Neural progenitor cell (in vitro differentiated cells): ENCODE measurements around the gene POTEE. TPM values are rescaled to one million over a fixed set of nuclear protein-coding genes. Genes with fewer than 3 reads are reported as not detected.
"Not testable (repeated sequence)": the region's sequence is repeated elsewhere in the genome, so short reads cannot be mapped to it uniquely, and the experiment has no call there.

Source experiments
- DNase-seq: peaks from one replicate; pipeline ENCODE4 v3.0.0-alpha.2; 2016; ENCODE audit warnings: low spot score
- H2AFZ ChIP-seq: fragments of 200-600 bp; sonication (generic); replicated peaks from 2 replicates; pipeline ENCODE4 v1.6.1; 2016; ENCODE audit warnings: antibody characterized with exemption
- H3F3A ChIP-seq: fragments of 200-600 bp; sonication (generic); 2 replicates; pipeline ENCODE4 v1.6.1; 2016; ENCODE audit warnings: antibody characterized with exemption, low read depth
- H3K27ac ChIP-seq: fragments of 200-600 bp; sonication (generic); 2 replicates; pipeline ENCODE4 v1.5.1; 2016; ENCODE audit warnings: mild to moderate bottlenecking
- H3K27me3 ChIP-seq: fragments of 200-600 bp; sonication (generic); 2 replicates; pipeline ENCODE4 v1.6.1; 2016; ENCODE audit warnings: mild to moderate bottlenecking, moderate library complexity
- H3K36me3 ChIP-seq: fragments of 200-600 bp; sonication (generic); 2 replicates; pipeline ENCODE4 v1.5.1; 2016
- H3K4me1 ChIP-seq: fragments of 200-600 bp; sonication (generic); 2 replicates; pipeline ENCODE4 v1.6.1; 2016; ENCODE audit warnings: mixed run types
- H3K4me2 ChIP-seq: fragments of 200-600 bp; sonication (generic); 2 replicates; pipeline ENCODE4 v1.6.1; 2016
- H3K4me3 ChIP-seq: fragments of 200-600 bp; sonication (generic); 2 replicates; pipeline ENCODE4 v1.5.1; 2016
- H3K79me2 ChIP-seq: fragments of 200-600 bp; sonication (generic); 2 replicates; pipeline ENCODE4 v1.6.1; 2016; ENCODE audit warnings: low read depth
- H3K9ac ChIP-seq: fragments of 200-600 bp; sonication (generic); 2 replicates; pipeline ENCODE4 v1.6.1; 2016
- H3K9me3 ChIP-seq: fragments of 200-600 bp; sonication (generic); 2 replicates; pipeline ENCODE4 v1.5.1; 2016; ENCODE audit warnings: low read depth
- H4K20me1 ChIP-seq: fragments of 200-600 bp; sonication (generic); 2 replicates; pipeline ENCODE4 v1.6.1; 2016; ENCODE audit warnings: low read depth
- H3K27ac Mint-ChIP-seq: 3 replicates; pipeline ENCODE4 v1.8.0; 2021; ENCODE audit warnings: mixed read lengths
- H3K27me3 Mint-ChIP-seq: 2 replicates; pipeline ENCODE4 v1.8.0; 2022; ENCODE audit warnings: low read depth, mild to moderate bottlenecking, inconsistent platforms, moderate library complexity, mixed read lengths; ENCODE audit not compliant: insufficient read depth
- H3K36me3 Mint-ChIP-seq: 3 replicates; pipeline ENCODE4 v1.8.0; 2021; ENCODE audit warnings: mixed read lengths
- H3K4me1 Mint-ChIP-seq: 3 replicates; pipeline ENCODE4 v1.8.0; 2021; ENCODE audit warnings: mixed read lengths
- H3K4me3 Mint-ChIP-seq: 3 replicates; pipeline ENCODE4 v1.8.0; 2021; ENCODE audit warnings: mild to moderate bottlenecking, moderate library complexity, mixed read lengths
- H3K9me3 Mint-ChIP-seq: 3 replicates; pipeline ENCODE4 v1.8.0; 2020; ENCODE audit warnings: mixed read lengths
- CTCF ChIP-seq: fragments of 200-600 bp; sonication (generic); IDR thresholded peaks from 2 replicates; pipeline ENCODE4 v1.5.1; 2017; ENCODE audit warnings: antibody characterized with exemption, mild to moderate bottlenecking
- EZH2 ChIP-seq: fragments of 200-600 bp; sonication (generic); IDR thresholded peaks from 2 replicates; pipeline ENCODE4 v1.6.1; 2017; ENCODE audit warnings: antibody characterized with exemption, mild to moderate bottlenecking, moderate library complexity
- EZH2phosphoT487 ChIP-seq: fragments of 200-600 bp; sonication (generic); IDR thresholded peaks from 2 replicates; pipeline ENCODE4 v1.6.1; 2017; ENCODE audit warnings: antibody characterized with exemption
- total RNA-seq: library from RNA; depleted of rRNA; stranded (reverse); fragments of >200 nt; gene quantifications from 2 replicates; pipeline ENCODE4 v1.2.3, GENCODE V29; 2015; ENCODE audit warnings: low replicate concordance

Gene POTEE
- total RNA-seq, 1 donor from 2014 or later: 6.5 TPM

- H3K27me3 ChIP-seq: peaks cover 22% of the 10 kb centered on the region
- H3K9ac ChIP-seq, H3K4me3 ChIP-seq, H3K4me3 Mint-ChIP-seq, H4K20me1 ChIP-seq, H3K27me3 Mint-ChIP-seq, H3K4me2 ChIP-seq, H3K36me3 Mint-ChIP-seq, H3F3A ChIP-seq, H3K9me3 Mint-ChIP-seq, H3K27ac ChIP-seq, H3K9me3 ChIP-seq, H3K36me3 ChIP-seq, H3K79me2 ChIP-seq, H3K4me1 ChIP-seq, H2AFZ ChIP-seq, H3K27ac Mint-ChIP-seq, DNase-seq, H3K4me1 Mint-ChIP-seq: not testable (repeated sequence)
These were observed 13.2 kb upstream of the POTEE start for GRCh38 chr2:131196186-131196585.

GRCh38 chr2:131201098-131201497 lies 8.2 kb upstream of the POTEE start:
- H3K9ac ChIP-seq: no peak overlapping the region
- Mint-ChIP-seq H3K4me3 (no peak overlapping the region), H3K27me3 (peaks cover 2% of the 10 kb centered on the region), H3K9me3 (no peaks in the 10 kb centered on the region), H3K4me1 (no peaks in the 10 kb centered on the region), H3K27ac (no peak overlapping the region), H3K36me3 (no peaks in the 10 kb centered on the region)
- H3K4me3 ChIP-seq: no peak overlapping the region
- H3F3A ChIP-seq: no peaks in the 10 kb centered on the region
- H3K36me3 ChIP-seq: no peaks in the 10 kb centered on the region
- TF ChIP-seq EZH2phosphoT487 (no peak), EZH2 (no peak), CTCF (no peak)
- H3K79me2 ChIP-seq: no peaks in the 10 kb centered on the region
- H3K27me3 ChIP-seq: no peaks in the 10 kb centered on the region
- no peaks in the 10 kb centered on the region for H4K20me1 ChIP-seq
- H2AFZ ChIP-seq: no peak overlapping the region
- H3K9me3 ChIP-seq: no peaks in the 10 kb centered on the region
- H3K4me1 ChIP-seq: no peaks in the 10 kb centered on the region
- H3K27ac ChIP-seq: no peak overlapping the region
- no peak for DNase-seq
- H3K4me2 ChIP-seq: no peak overlapping the region

GRCh38 chr2:131207839-131208238 lies 1.5 kb upstream of the POTEE start:
- H3K9ac ChIP-seq, DNase-seq, H3K9me3 ChIP-seq, H3F3A ChIP-seq, H4K20me1 ChIP-seq, H3K4me1 ChIP-seq, H3K4me2 ChIP-seq, H2AFZ ChIP-seq, H3K4me1 Mint-ChIP-seq, H3K27ac Mint-ChIP-seq, H3K27me3 Mint-ChIP-seq, H3K79me2 ChIP-seq, H3K36me3 ChIP-seq, H3K27ac ChIP-seq, H3K27me3 ChIP-seq, H3K36me3 Mint-ChIP-seq, H3K9me3 Mint-ChIP-seq: not testable (repeated sequence)
- peak overlapping the region; percentile 43 for H3K4me3 Mint-ChIP-seq
- peak overlapping the region; percentile 37 for H3K4me3 ChIP-seq

GRCh38 chr2:131209773-131210104 lies 403 bp downstream of the POTEE start:
- not testable (repeated sequence) for H3K36me3 Mint-ChIP-seq, DNase-seq, H3K9ac ChIP-seq, H4K20me1 ChIP-seq, H3K27ac Mint-ChIP-seq, H3K4me3 Mint-ChIP-seq, H3K9me3 ChIP-seq, H3K4me1 ChIP-seq, H2AFZ ChIP-seq, H3K9me3 Mint-ChIP-seq, H3K27me3 Mint-ChIP-seq, H3K79me2 ChIP-seq, H3K4me2 ChIP-seq, H3K27me3 ChIP-seq, H3K36me3 ChIP-seq, H3K27ac ChIP-seq, H3K4me1 Mint-ChIP-seq, H3F3A ChIP-seq
- H3K4me3 ChIP-seq: peak overlapping the region; percentile 38

GRCh38 chr2:131210434-131211211 lies 1.3 kb downstream of the POTEE start:
- H3K4me1 ChIP-seq, H3K4me1 Mint-ChIP-seq, H4K20me1 ChIP-seq, H3K27ac ChIP-seq, H3K79me2 ChIP-seq, H3K4me3 ChIP-seq, DNase-seq, H2AFZ ChIP-seq, H3K27me3 ChIP-seq, H3K9me3 ChIP-seq, H3K4me2 ChIP-seq, H3K9me3 Mint-ChIP-seq, H3K27me3 Mint-ChIP-seq, H3K36me3 ChIP-seq, H3K4me3 Mint-ChIP-seq, H3K27ac Mint-ChIP-seq, H3K9ac ChIP-seq, H3F3A ChIP-seq, H3K36me3 Mint-ChIP-seq: not testable (repeated sequence)

- not testable (repeated sequence) for H3K27me3 ChIP-seq, H3K9me3 Mint-ChIP-seq, H3K79me2 ChIP-seq, H3K4me1 Mint-ChIP-seq, H3K4me3 Mint-ChIP-seq, H3K4me3 ChIP-seq, H3K9me3 ChIP-seq, H3K27ac Mint-ChIP-seq, H3K9ac ChIP-seq, H3K27ac ChIP-seq, H3F3A ChIP-seq, H3K4me2 ChIP-seq, H3K36me3 ChIP-seq, H2AFZ ChIP-seq, H3K4me1 ChIP-seq, DNase-seq, H3K27me3 Mint-ChIP-seq, H3K36me3 Mint-ChIP-seq, H4K20me1 ChIP-seq
These were observed 8.1 kb downstream of the POTEE start for GRCh38 chr2:131217238-131217986.
